K562 (cell line): ENCODE data around the gene GNAZ. TPM values are rescaled to one million over a fixed set of nuclear protein-coding genes. Genes with fewer than 3 reads are reported as not detected.
A peak's percentile ranks its signal among the peaks of the same experiment; 100 is the strongest.

Experiments used
- ATAC-seq: fragments of 200-7000 bp; cut with Tn5 transposase; 3 replicates; pipeline ENCODE4 v1.9.1; 2020; ENCODE audit warnings: moderate library complexity
- BruUV-seq: library from RNA; stranded (reverse); fragments of 400-500 nt; replicated peaks from 2 replicates; lab custom pipeline; 2021; lab: Mats Ljungman, UMichigan
- CTCF ChIA-PET: fragments of 300-600 bp; formaldehyde crosslinking; extraction: SDS; loops from one replicate; lab custom pipeline; 2021; ENCODE audit warnings: low intra/inter-chr PET ratio; lab: Yijun Ruan, JAX
- POLR2A ChIA-PET: fragments of 300-600, 350-650 bp; sonication (Branson Sonifier 250); formaldehyde crosslinking; extraction: SDS; loops from one replicate; lab custom pipeline; 2021; ENCODE audit warnings: antibody characterized with exemption, inconsistent platforms; lab: Yijun Ruan, JAX
- DNase-seq, 4 experiments: peaks; one replicate each; pipeline versions ENCODE4 v3.0.0 to v3.0.0-alpha.2; 2011 to 2018; ENCODE audit warnings: low spot score in 3 of 4, mixed read lengths in 3 of 4; ENCODE audit errors: extremely low read depth in 1 of 4
- FAIRE-seq: peaks from 2 replicates; lab custom pipeline; 2011; peaks lifted over from hg19 to GRCh38; lab: Jason Lieb, UNC
- H2AFZ ChIP-seq: 2 replicates; pipeline ENCODE4 v1.6.0; 2011; ENCODE audit warnings: low read depth, low read length, control low read depth, inconsistent platforms
- H3K27ac ChIP-seq: fragments of 200-600 bp; 3 replicates; pipeline ENCODE4 v1.8.0; 2011; ENCODE audit warnings: low read depth, mild to moderate bottlenecking, control low read depth, inconsistent platforms, low read length, moderate library complexity, mixed read lengths; ENCODE audit errors: extremely low read depth
- H3K27me3 ChIP-seq, 2 experiments: fragments of 300-600 bp in 1 of 2; 2 replicates in 1 of 2; 3 replicates in 1 of 2; pipeline versions ENCODE4 v1.6.0 to v1.8.0; 2011; ENCODE audit warnings: inconsistent platforms in 2 of 2, low read length in 2 of 2, mild to moderate bottlenecking in 1 of 2, mixed read lengths in 1 of 2, moderate library complexity in 1 of 2; ENCODE audit not compliant: control insufficient read depth in 2 of 2, insufficient read depth in 2 of 2
- H3K36me3 ChIP-seq: fragments of 300-600 bp; 3 replicates; pipeline ENCODE4 v1.8.0; 2011; ENCODE audit warnings: mild to moderate bottlenecking, low read length, inconsistent platforms; ENCODE audit not compliant: control insufficient read depth, insufficient read depth
- H3K4me1 ChIP-seq, 2 experiments: fragments of 200-600 bp in 1 of 2; replicated peaks in 1 of 2; 2 replicates in 1 of 2; 3 replicates in 1 of 2; pipeline versions ENCODE4 v1.5.1 to v1.8.0; 2011; ENCODE audit warnings: inconsistent platforms in 2 of 2, low read length in 2 of 2, mild to moderate bottlenecking in 1 of 2, mixed read lengths in 1 of 2, moderate library complexity in 1 of 2; ENCODE audit not compliant: control insufficient read depth in 2 of 2, insufficient read depth in 2 of 2
- H3K4me2 ChIP-seq: 2 replicates; pipeline ENCODE4 v1.6.1; 2011; ENCODE audit warnings: low read length, control low read depth, inconsistent platforms, mixed read lengths; ENCODE audit not compliant: insufficient read depth
- H3K4me3 ChIP-seq: fragments of 200-600 bp; sonication (generic), shearing (Covaris generic); 2 replicates; pipeline ENCODE4 v1.5.1; 2016; ENCODE audit warnings: control low read depth, inconsistent platforms
- H3K79me2 ChIP-seq: fragments of 200-600 bp; 3 replicates; pipeline ENCODE4 v1.8.0; 2011; ENCODE audit warnings: low read length, inconsistent platforms; ENCODE audit not compliant: control insufficient read depth, insufficient read depth
- H3K9ac ChIP-seq, 2 experiments: 2 replicates each; pipeline versions ENCODE4 v1.6.0 to v1.6.1; 2011; ENCODE audit warnings: low read depth in 2 of 2, low read length in 2 of 2, control low read depth in 1 of 2, inconsistent platforms in 1 of 2, mild to moderate bottlenecking in 1 of 2, mixed read lengths in 1 of 2; ENCODE audit not compliant: insufficient read depth in 1 of 2
- H3K9me1 ChIP-seq: one replicate; pipeline ENCODE4 v1.6.0; 2011; ENCODE audit warnings: inconsistent platforms, mild to moderate bottlenecking, low read length, moderate library complexity; ENCODE audit not compliant: control insufficient read depth, insufficient read depth
- H3K9me3 ChIP-seq: replicated peaks from 2 replicates; pipeline ENCODE4 v1.5.1; 2011; ENCODE audit warnings: low read depth, low read length, inconsistent platforms; ENCODE audit not compliant: control insufficient read depth, insufficient read depth
- H4K20me1 ChIP-seq: replicated peaks from 2 replicates; pipeline ENCODE4 v1.6.1; 2011; ENCODE audit warnings: low read length, inconsistent platforms, mixed read lengths; ENCODE audit not compliant: control insufficient read depth, insufficient read depth
- BHLHE40 ChIP-seq: IDR thresholded peaks from 2 replicates; pipeline ENCODE4 v1.6.1; 2011; ENCODE audit warnings: low read length, improper control_type of control experiment
- CBFA2T2 ChIP-seq: fragments of 450-650 bp; conservative IDR thresholded peaks from 2 replicates; pipeline ENCODE4 v1.6.1; 2017; ENCODE audit warnings: mild to moderate bottlenecking
- CHCHD3 ChIP-seq: fragments of 250-450 bp; sonication (Bioruptor Pico); IDR thresholded peaks from 2 replicates; pipeline ENCODE4 v2.1.2; 2022; ENCODE audit warnings: mild to moderate bottlenecking
- MAFF ChIP-seq: IDR thresholded peaks from 2 replicates; pipeline ENCODE4 v1.6.1; 2012; ENCODE audit warnings: low read length, improper control_type of control experiment
- PRMT5 ChIP-seq: sonication (generic); formaldehyde crosslinking; IDR thresholded peaks from 2 replicates; pipeline ENCODE4 v1.5.0; 2020; ENCODE audit warnings: missing genetic modification reagents
- RB1 ChIP-seq: fragments of 450-650 bp; IDR thresholded peaks from 2 replicates; pipeline ENCODE4 v1.6.1; 2017; ENCODE audit warnings: low read depth, mild to moderate bottlenecking
- TBL1XR1 ChIP-seq, 2 experiments: IDR thresholded peaks; 2 replicates each; pipeline ENCODE4 v1.6.1; 2012; ENCODE audit warnings: improper control_type of control experiment in 2 of 2, low read length in 2 of 2, mild to moderate bottlenecking in 1 of 2
- YY1 ChIP-seq, 3 experiments: IDR thresholded peaks; 2 replicates each; pipeline ENCODE4 v1.6.1; 2011; ENCODE audit warnings: low read length in 2 of 3, mild to moderate bottlenecking in 2 of 3, moderate library complexity in 2 of 3, borderline replicate concordance in 1 of 3, control low read depth in 1 of 3, low read depth in 1 of 3; ENCODE audit not compliant: insufficient read depth in 3 of 3, insufficient replicate concordance in 2 of 3, control insufficient read depth in 1 of 3, insufficient read length in 1 of 3; ENCODE audit errors: extremely low read depth in 1 of 3
- ZBED1 ChIP-seq: IDR thresholded peaks from 2 replicates; pipeline ENCODE4 v1.6.1; 2014
- ZNF12 ChIP-seq: sonication (generic); formaldehyde crosslinking; IDR thresholded peaks from 2 replicates; pipeline ENCODE4 v1.4.0; 2020; ENCODE audit warnings: mild to moderate bottlenecking, missing genetic modification reagents
- ZNF431 ChIP-seq: sonication (generic); formaldehyde crosslinking; IDR thresholded peaks from 2 replicates; pipeline ENCODE4 v1.8.0; 2022; ENCODE audit warnings: mild to moderate bottlenecking, missing genetic modification reagents
- ZNF699 ChIP-seq: fragments of 250-450 bp; sonication (Bioruptor Pico); IDR thresholded peaks from 2 replicates; pipeline ENCODE4 v1.8.0; 2021; ENCODE audit warnings: mild to moderate bottlenecking, moderate library complexity; ENCODE audit not compliant: insufficient replicate concordance
- WGBS: fragments of 100-300 bp; shearing (Covaris generic); methylation state at CpG from one replicate; pipeline ENCODE4 v1.1.6; 2016; ENCODE audit warnings: low coverage, mixed read lengths; ENCODE audit not compliant: insufficient coverage; ENCODE audit errors: missing lambda C conversion rate; 5-methylcytosine and 5-hydroxymethylcytosine counted together
- in situ Hi-C: fragments of 300-500 bp; cut with MboI; formaldehyde crosslinking; loops from 4 replicates; pipeline ENCODE4 v1.15.0; 2018; ENCODE audit warnings: inconsistent platforms, mixed read lengths
- intact Hi-C: fragments of 100-400 bp; cut with micrococcal nuclease; formaldehyde crosslinking; loops from 2 replicates; pipeline ENCODE4 v1.14.2; 2022
- polyA plus RNA-seq, 8 experiments: library from polyadenylated mRNA; depleted of rRNA in 4 of 8; stranded (reverse) in 5 of 8; unstranded in 3 of 8; fragments of >200 nt; fragmentation: Nextera tagmentation in 2 of 8; fragmentation: Illumina TruSeq in 1 of 8; extraction: Ambion mirVana in 2 of 8; extraction: Trizol in 1 of 8; gene quantifications; 2 replicates each; pipeline versions ENCODE4 v1.2.1 to v1.2.3, GENCODE V29; 2011 to 2014; ENCODE audit warnings: inconsistent platforms in 1 of 8, missing spikeins in 1 of 8
- total RNA-seq, 7 experiments: library from RNA; depleted of rRNA in 6 of 7; stranded (reverse); fragments of >200 nt in 6 of 7; fragmentation: Illumina TruSeq in 2 of 7; extraction: Trizol in 2 of 7; gene quantifications; 2 replicates each; pipeline versions ENCODE4 v1.2.1 to v1.2.3, GENCODE V29; 2011 to 2021; ENCODE audit warnings: low replicate concordance in 1 of 7
- TF ChIP-seq, protein P1 (sequence below): conservative IDR thresholded peaks from 2 replicates; pipeline ENCODE4 v1.6.1; 2011; ENCODE audit warnings: low read depth, mild to moderate bottlenecking, low read length; ENCODE audit not compliant: control insufficient read depth
- TF ChIP-seq, protein P2 (sequence below): fragments of 450-650 bp; IDR thresholded peaks from 2 replicates; pipeline ENCODE4 v1.6.1; 2018; ENCODE audit not compliant: partially characterized antibody
- TF ChIP-seq, protein P3 (sequence below): fragments of 250-450 bp; sonication (Bioruptor Pico); IDR thresholded peaks from 2 replicates; pipeline ENCODE4 v1.8.0; 2021; ENCODE audit warnings: borderline replicate concordance, mild to moderate bottlenecking, moderate library complexity; ENCODE audit not compliant: poor library complexity, severe bottlenecking

The GNAZ gene
- total and polyA plus RNA-seq, 9 of the 15 experiments (the other 6 are each of a cell fraction or from before 2014, with no cell fraction given) = 0.04 to 0.22 (median 0.13) TPM; not detected in 3

DNA sequence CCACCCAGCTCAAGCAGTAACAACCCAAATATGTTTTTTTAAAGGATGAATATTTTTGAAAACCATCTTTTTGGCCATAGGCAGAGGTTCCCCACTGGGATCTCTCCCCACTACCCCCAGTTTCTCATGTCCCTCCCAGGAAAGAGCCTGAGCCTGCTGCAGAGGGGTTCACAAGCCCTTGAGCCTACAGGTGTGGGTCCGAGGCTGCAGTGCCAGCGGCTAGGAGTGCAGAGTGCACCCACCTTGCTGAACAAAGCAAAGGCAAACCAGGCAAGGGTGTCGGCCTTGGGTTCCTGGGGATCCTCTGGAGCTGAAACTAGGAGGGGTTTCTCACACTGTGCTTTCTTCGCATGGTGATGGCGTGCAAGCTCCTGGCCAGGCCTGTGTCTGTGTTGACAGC lies 35.0 kb downstream of the GNAZ start (continued):
- TF ChIP-seq ZNF12 = no peak

DNA sequence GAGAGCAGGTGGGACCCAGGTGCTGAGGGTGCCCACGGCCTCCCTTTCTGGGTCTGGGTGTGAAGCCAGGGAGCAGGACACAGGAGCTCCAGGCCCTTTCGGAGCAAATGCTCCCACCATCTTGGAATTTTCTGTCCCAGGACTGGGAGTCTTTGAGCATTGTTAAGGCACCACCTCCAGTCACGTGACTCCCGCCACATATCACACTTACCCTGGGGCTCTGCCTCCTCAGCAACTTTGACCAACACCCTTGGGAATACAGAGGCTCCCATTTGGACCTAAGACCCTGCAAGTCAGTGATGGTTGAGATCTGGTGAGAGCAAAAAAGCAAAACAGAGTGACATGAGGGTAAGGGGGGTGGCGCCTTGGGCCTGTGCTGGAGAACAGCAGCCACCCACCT lies 35.6 kb downstream of the GNAZ start:
- Histone ChIP-seq H3K27ac (no peak overlapping the region), H2AFZ (no peak overlapping the region), H3K27me3 (peaks cover 70 to 100% of the 10 kb centered on the region in 2 experiments), H3K9me3 (no peaks in the 10 kb centered on the region), H3K4me3 (no peak overlapping the region), H3K9me1 (peaks cover 20% of the 10 kb centered on the region), H3K36me3 (no peaks in the 10 kb centered on the region), H4K20me1 (peaks cover 99% of the 10 kb centered on the region), H3K9ac (peak overlapping the region in 1 of 2 experiments; percentile 33; a peak in 2 of 4 replicates), H3K79me2 (no peaks in the 10 kb centered on the region), H3K4me2 (no peak overlapping the region), H3K4me1 (peaks cover 0 to 33% of the 10 kb centered on the region in 2 experiments; a peak in 2 of 5 replicates)
- DNase-seq = peak in 1 of 4 experiments; percentile 65
- POLR2A ChIA-PET = interaction anchor here (1.0 to 19.9 kb wide), 9 partner anchors 9 to 361 kb away, joined by 3 to 414 read pairs (median 16); partner anchors contain the start of gene GNAZ
- CTCF ChIA-PET = interaction anchor here (0.5 to 1.1 kb wide), 3 partner anchors 14 to 430 kb away, joined by 3 read pairs; no protein-coding TSS in a partner anchor
- intact Hi-C loops = no loop called here
- in situ Hi-C loops = no loop called here
- FAIRE-seq = no peak
- BruUV-seq = no TSS peak
- ATAC-seq = no peak
- WGBS = 2% methylated on average over 5 of the region's 5 CpGs
- TF ChIP-seq ZBED1 (0 out of 2 replicates have a peak, but pooled peaks have one; percentile 11), CBFA2T2 (peak; percentile 90), YY1 (IDR thresholded peaks at IDR 0.05; ENCODE audit: borderline replicate concordance in 1 of 3, control insufficient read depth in 1 of 3, extremely low read depth in 1 of 3, insufficient read depth in 3 of 3, insufficient read length in 1 of 3, insufficient replicate concordance in 2 of 3, low read depth in 1 of 3, low read length in 2 of 3) (peak in 1 of 3 experiments; percentile 37), ZNF431 (CRISPR knock-in tag) (no peak), TBL1XR1 (IDR thresholded peaks at IDR 0.05; ENCODE audit: low read length in 2 of 2) (0 out of 4 replicates have a peak, but pooled peaks of 1 of the 2 experiments have one; percentile 1), PRMT5 (peak; percentile 72; the same call in 1 of the 2 replicates), RB1 (0 out of 2 replicates have a peak, but pooled peaks have one; percentile 9), MAFF (0 out of 2 replicates have a peak, but pooled peaks have one; percentile 1), CHCHD3 (CRISPR knock-in tag) (0 out of 2 replicates have a peak, but pooled peaks have one; percentile 38), ZNF699 (no peak), BHLHE40 (peak; percentile 90)
- TF ChIP-seq, protein P1, sequence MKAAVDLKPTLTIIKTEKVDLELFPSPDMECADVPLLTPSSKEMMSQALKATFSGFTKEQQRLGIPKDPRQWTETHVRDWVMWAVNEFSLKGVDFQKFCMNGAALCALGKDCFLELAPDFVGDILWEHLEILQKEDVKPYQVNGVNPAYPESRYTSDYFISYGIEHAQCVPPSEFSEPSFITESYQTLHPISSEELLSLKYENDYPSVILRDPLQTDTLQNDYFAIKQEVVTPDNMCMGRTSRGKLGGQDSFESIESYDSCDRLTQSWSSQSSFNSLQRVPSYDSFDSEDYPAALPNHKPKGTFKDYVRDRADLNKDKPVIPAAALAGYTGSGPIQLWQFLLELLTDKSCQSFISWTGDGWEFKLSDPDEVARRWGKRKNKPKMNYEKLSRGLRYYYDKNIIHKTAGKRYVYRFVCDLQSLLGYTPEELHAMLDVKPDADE = 0 out of 2 replicates have a peak, but pooled peaks have one; percentile 41
- TF ChIP-seq, protein P2, sequence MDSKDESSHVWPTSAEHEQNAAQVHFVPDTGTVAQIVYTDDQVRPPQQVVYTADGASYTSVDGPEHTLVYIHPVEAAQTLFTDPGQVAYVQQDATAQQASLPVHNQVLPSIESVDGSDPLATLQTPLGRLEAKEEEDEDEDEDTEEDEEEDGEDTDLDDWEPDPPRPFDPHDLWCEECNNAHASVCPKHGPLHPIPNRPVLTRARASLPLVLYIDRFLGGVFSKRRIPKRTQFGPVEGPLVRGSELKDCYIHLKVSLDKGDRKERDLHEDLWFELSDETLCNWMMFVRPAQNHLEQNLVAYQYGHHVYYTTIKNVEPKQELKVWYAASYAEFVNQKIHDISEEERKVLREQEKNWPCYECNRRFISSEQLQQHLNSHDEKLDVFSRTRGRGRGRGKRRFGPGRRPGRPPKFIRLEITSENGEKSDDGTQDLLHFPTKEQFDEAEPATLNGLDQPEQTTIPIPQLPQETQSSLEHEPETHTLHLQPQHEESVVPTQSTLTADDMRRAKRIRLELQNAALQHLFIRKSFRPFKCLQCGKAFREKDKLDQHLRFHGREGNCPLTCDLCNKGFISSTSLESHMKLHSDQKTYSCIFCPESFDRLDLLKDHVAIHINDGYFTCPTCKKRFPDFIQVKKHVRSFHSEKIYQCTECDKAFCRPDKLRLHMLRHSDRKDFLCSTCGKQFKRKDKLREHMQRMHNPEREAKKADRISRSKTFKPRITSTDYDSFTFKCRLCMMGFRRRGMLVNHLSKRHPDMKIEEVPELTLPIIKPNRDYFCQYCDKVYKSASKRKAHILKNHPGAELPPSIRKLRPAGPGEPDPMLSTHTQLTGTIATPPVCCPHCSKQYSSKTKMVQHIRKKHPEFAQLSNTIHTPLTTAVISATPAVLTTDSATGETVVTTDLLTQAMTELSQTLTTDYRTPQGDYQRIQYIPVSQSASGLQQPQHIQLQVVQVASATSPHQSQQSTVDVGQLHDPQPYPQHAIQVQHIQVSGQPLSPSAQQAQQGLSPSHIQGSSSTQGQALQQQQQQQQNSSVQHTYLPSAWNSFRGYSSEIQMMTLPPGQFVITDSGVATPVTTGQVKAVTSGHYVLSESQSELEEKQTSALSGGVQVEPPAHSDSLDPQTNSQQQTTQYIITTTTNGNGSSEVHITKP = peak; percentile 3
- TF ChIP-seq, protein P3, sequence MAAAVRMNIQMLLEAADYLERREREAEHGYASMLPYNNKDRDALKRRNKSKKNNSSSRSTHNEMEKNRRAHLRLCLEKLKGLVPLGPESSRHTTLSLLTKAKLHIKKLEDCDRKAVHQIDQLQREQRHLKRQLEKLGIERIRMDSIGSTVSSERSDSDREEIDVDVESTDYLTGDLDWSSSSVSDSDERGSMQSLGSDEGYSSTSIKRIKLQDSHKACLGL (CRISPR knock-in tag) = peak; percentile 40
